Measurements from ENCODE around the gene TTC16. TPM values are rescaled to one million over a fixed set of nuclear protein-coding genes. Genes with fewer than 3 reads are reported as not detected.

TTC16 gene
- total RNA-seq, 6 experiments from 2014 or later = not detected

GRCh38 chr9:127769929-127770582 is 54.2 kb downstream of the TTC16 start:
- Mint-ChIP-seq H3K36me3 (ENCODE audit: low read depth) (no peaks in the 10 kb centered on the region), H3K27ac (no peak overlapping the region), H3K27me3 (ENCODE audit: insufficient read depth) (peaks cover 32% of the 10 kb centered on the region), H3K9me3 (no peaks in the 10 kb centered on the region), H3K4me3 (peak overlapping the region; percentile 87; the same call in 1 of the 2 replicates), H3K4me1 (ENCODE audit: low read depth) (peaks cover 8% of the 10 kb centered on the region)
- no peak for DNase-seq
- TF ChIP-seq, protein P1, sequence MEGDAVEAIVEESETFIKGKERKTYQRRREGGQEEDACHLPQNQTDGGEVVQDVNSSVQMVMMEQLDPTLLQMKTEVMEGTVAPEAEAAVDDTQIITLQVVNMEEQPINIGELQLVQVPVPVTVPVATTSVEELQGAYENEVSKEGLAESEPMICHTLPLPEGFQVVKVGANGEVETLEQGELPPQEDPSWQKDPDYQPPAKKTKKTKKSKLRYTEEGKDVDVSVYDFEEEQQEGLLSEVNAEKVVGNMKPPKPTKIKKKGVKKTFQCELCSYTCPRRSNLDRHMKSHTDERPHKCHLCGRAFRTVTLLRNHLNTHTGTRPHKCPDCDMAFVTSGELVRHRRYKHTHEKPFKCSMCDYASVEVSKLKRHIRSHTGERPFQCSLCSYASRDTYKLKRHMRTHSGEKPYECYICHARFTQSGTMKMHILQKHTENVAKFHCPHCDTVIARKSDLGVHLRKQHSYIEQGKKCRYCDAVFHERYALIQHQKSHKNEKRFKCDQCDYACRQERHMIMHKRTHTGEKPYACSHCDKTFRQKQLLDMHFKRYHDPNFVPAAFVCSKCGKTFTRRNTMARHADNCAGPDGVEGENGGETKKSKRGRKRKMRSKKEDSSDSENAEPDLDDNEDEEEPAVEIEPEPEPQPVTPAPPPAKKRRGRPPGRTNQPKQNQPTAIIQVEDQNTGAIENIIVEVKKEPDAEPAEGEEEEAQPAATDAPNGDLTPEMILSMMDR (IDR thresholded peaks at IDR 0.05) = no peak

DNA sequence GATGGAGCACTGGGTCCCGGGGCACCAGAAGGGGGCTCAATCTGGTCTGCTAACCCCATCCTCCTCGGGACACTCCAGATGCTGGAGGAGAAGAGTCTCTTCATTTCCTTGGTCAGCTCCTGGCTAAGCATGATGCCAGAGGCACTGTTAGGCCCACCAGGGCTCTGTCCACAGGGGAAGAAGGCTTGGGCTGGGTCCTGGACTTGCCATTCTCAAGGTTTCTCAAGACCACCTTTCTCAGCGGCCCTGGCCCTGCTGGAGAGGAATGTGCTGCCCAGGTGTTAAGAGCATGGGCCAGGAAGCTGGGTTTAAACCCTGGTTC is 54.7 kb downstream of the TTC16 start:
- no peak overlapping the region for H3K27ac Mint-ChIP-seq
- H3K27me3 Mint-ChIP-seq (ENCODE audit: insufficient read depth) = peaks cover 32% of the 10 kb centered on the region
- H3K4me1 Mint-ChIP-seq (ENCODE audit: low read depth) = peaks cover 8% of the 10 kb centered on the region

DNA sequence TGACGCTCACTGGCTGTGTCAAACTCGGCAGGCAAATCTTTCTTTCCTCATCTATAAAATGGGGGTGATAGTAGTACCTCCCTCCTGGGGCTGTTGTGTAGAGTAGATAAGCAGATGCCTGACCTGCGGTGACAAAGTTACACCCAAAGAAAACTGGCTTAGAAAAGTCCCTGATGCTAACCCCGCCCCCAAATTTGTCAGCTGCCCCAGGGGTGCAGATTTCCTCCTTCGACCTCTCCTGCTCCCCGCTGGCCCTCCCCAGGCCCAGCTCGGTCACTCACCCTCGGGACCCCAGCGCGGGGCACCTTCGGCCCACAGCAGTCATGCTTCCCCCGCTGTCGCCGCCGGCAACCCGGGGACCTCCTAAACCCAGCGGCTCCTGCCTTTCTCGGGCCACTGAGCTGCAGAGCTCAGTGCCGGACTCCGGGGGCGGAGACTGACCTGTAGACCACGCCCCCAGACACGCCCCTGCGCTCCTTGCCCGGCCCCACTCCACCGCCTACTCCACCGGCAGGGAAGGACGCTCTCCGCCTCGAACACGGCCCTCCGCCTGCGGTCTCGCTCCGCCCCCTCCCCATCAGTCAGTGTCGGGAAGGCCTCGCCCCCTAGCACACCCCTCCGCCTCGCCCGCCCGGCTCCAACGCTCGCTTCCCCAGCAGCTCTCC is 55.2 kb downstream of the TTC16 start:
- no peaks in the 10 kb centered on the region for H3K9me3 Mint-ChIP-seq
- H3K4me3 Mint-ChIP-seq = peak overlapping the region; percentile 87
- no peak overlapping the region for H3K27ac Mint-ChIP-seq
- peaks cover 8% of the 10 kb centered on the region for H3K4me1 Mint-ChIP-seq (ENCODE audit: low read depth)
- no peaks in the 10 kb centered on the region for H3K36me3 Mint-ChIP-seq (ENCODE audit: low read depth)
- peaks cover 32% of the 10 kb centered on the region for H3K27me3 Mint-ChIP-seq (ENCODE audit: insufficient read depth)
- peak; percentile 96 for DNase-seq
- TF ChIP-seq, protein P1 (IDR thresholded peaks at IDR 0.05) = no peak

More for the DNA sequence above, 54.7 kb downstream of the TTC16 start:
- DNase-seq = no peak
- Mint-ChIP-seq H3K36me3 (ENCODE audit: low read depth) (no peaks in the 10 kb centered on the region), H3K9me3 (no peaks in the 10 kb centered on the region), H3K4me3 (peak overlapping the region; percentile 87)
- TF ChIP-seq, protein P1 (IDR thresholded peaks at IDR 0.05) = no peak

GRCh38 chr9:127771570-127772189 is 55.8 kb downstream of the TTC16 start:
- H3K9me3 Mint-ChIP-seq = no peaks in the 10 kb centered on the region
- TF ChIP-seq, protein P1 (IDR thresholded peaks at IDR 0.05) = no peak
- no peaks in the 10 kb centered on the region for H3K36me3 Mint-ChIP-seq (ENCODE audit: low read depth)
- no peak for DNase-seq
- H3K27ac Mint-ChIP-seq = no peak overlapping the region
- peaks cover 8% of the 10 kb centered on the region for H3K4me1 Mint-ChIP-seq (ENCODE audit: low read depth)
- H3K27me3 Mint-ChIP-seq (ENCODE audit: insufficient read depth) = peaks cover 26% of the 10 kb centered on the region
- peak overlapping the region; percentile 87 for H3K4me3 Mint-ChIP-seq

- H3K27me3 Mint-ChIP-seq (ENCODE audit: insufficient read depth) = peaks cover 23% of the 10 kb centered on the region
- peaks cover 8% of the 10 kb centered on the region for H3K4me1 Mint-ChIP-seq (ENCODE audit: low read depth)
- no peak overlapping the region for H3K4me3 Mint-ChIP-seq
- H3K27ac Mint-ChIP-seq = no peak overlapping the region
- DNase-seq = no peak
- H3K9me3 Mint-ChIP-seq = no peaks in the 10 kb centered on the region
- H3K36me3 Mint-ChIP-seq (ENCODE audit: low read depth) = no peaks in the 10 kb centered on the region
- TF ChIP-seq, protein P1 (IDR thresholded peaks at IDR 0.05) = no peak
Measured at GRCh38 chr9:127772603-127773002, 56.7 kb downstream of the TTC16 start.

All from HFFc6 (cell line).